ENCODE measurements around the gene L3MBTL4. TPM values are rescaled to one million over a fixed set of nuclear protein-coding genes. Genes with fewer than 3 reads are reported as not detected.

The L3MBTL4 gene
- total RNA-seq, 1 donor from 2014 or later = 0.34 TPM

GRCh38 chr18:6174983-6175745 is 239.5 kb downstream of the L3MBTL4 start:
- no peaks in the 10 kb centered on the region for H3K9me3 Mint-ChIP-seq
- H3K36me3 Mint-ChIP-seq = no peaks in the 10 kb centered on the region
- Histone ChIP-seq H3K27me3 (no peaks in the 10 kb centered on the region), H3K4me2 (no peak overlapping the region), H3K9me3 (ENCODE audit: low read depth) (no peaks in the 10 kb centered on the region), H3F3A (ENCODE audit: low read depth) (no peaks in the 10 kb centered on the region), H2AFZ (replicated peaks) (no peak overlapping the region), H3K79me2 (ENCODE audit: low read depth) (no peaks in the 10 kb centered on the region), H3K27ac (no peak overlapping the region), H3K36me3 (no peaks in the 10 kb centered on the region), H4K20me1 (ENCODE audit: low read depth) (no peaks in the 10 kb centered on the region), H3K4me1 (no peaks in the 10 kb centered on the region), H3K9ac (no peak overlapping the region), H3K4me3 (no peak overlapping the region)
- H3K27ac Mint-ChIP-seq = no peak overlapping the region
- no peak overlapping the region for H3K4me3 Mint-ChIP-seq
- TF ChIP-seq, protein P1, sequence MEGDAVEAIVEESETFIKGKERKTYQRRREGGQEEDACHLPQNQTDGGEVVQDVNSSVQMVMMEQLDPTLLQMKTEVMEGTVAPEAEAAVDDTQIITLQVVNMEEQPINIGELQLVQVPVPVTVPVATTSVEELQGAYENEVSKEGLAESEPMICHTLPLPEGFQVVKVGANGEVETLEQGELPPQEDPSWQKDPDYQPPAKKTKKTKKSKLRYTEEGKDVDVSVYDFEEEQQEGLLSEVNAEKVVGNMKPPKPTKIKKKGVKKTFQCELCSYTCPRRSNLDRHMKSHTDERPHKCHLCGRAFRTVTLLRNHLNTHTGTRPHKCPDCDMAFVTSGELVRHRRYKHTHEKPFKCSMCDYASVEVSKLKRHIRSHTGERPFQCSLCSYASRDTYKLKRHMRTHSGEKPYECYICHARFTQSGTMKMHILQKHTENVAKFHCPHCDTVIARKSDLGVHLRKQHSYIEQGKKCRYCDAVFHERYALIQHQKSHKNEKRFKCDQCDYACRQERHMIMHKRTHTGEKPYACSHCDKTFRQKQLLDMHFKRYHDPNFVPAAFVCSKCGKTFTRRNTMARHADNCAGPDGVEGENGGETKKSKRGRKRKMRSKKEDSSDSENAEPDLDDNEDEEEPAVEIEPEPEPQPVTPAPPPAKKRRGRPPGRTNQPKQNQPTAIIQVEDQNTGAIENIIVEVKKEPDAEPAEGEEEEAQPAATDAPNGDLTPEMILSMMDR (IDR thresholded peaks at IDR 0.05) = no peak
- no peak for TF ChIP-seq EZH2phosphoT487 (IDR thresholded peaks at IDR 0.05)
- DNase-seq (ENCODE audit: low spot score) = no peak
- H3K27me3 Mint-ChIP-seq (ENCODE audit: insufficient read depth, low read depth) = peaks cover 3% of the 10 kb centered on the region
- no peaks in the 10 kb centered on the region for H3K4me1 Mint-ChIP-seq

DNA sequence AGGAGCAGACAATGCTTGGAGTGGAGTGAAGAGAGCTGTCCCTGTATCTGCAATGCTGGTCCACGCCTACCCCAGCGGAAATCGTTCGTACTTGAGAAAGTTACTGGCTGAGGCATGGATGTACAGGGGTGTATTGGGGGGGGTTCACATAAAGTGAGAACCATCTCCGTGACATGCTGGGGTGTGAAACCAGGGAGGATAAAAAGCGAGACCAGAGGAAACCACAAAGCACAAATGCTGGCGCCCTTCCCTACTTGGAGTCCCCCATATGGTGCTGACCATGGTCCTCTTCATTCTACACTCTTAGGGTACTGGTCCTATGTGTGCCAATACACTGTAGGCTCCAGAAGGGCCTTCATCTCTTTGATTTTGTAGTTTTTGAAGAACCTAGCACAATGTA is 244.1 kb downstream of the L3MBTL4 start:
- no peak overlapping the region for H3K4me3 Mint-ChIP-seq
- peaks cover 3% of the 10 kb centered on the region for H3K27me3 Mint-ChIP-seq (ENCODE audit: insufficient read depth, low read depth)
- no peaks in the 10 kb centered on the region for H3F3A ChIP-seq (ENCODE audit: low read depth)

DNA sequence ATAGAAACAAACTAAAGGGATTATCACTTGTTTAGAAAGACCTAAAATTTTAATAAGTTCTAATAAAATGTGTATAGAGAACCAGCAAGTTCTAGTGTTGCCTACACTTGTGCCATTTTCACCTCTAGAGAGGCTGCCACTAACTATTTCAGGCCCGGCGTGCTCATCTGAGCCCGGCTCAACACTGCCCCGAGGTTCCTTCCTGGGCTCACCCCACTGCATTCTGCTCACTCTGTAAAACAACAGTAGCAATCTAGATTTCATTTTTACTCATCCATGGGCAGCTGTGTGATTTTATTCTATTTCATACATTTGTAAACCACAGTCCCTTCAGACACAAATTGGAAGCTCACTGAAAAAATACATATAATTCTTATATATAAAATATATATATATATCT is 253.2 kb downstream of the L3MBTL4 start:
- no peak for DNase-seq (ENCODE audit: low spot score)
- Histone ChIP-seq H4K20me1 (ENCODE audit: low read depth) (no peaks in the 10 kb centered on the region), H3F3A (ENCODE audit: low read depth) (no peaks in the 10 kb centered on the region), H3K9me3 (ENCODE audit: low read depth) (no peaks in the 10 kb centered on the region), H3K4me3 (no peak overlapping the region), H3K27ac (no peak overlapping the region), H3K79me2 (ENCODE audit: low read depth) (no peaks in the 10 kb centered on the region), H3K4me2 (no peak overlapping the region), H3K36me3 (no peaks in the 10 kb centered on the region), H3K27me3 (no peaks in the 10 kb centered on the region), H3K4me1 (no peaks in the 10 kb centered on the region), H3K9ac (no peak overlapping the region), H2AFZ (replicated peaks) (no peak overlapping the region)
- H3K36me3 Mint-ChIP-seq = no peaks in the 10 kb centered on the region
- H3K4me3 Mint-ChIP-seq = no peak overlapping the region
- H3K27me3 Mint-ChIP-seq (ENCODE audit: insufficient read depth, low read depth) = no peaks in the 10 kb centered on the region
- no peak for TF ChIP-seq EZH2 (IDR thresholded peaks at IDR 0.05)
- no peak for TF ChIP-seq EZH2phosphoT487 (IDR thresholded peaks at IDR 0.05)
- TF ChIP-seq, protein P1 (IDR thresholded peaks at IDR 0.05) = no peak
- no peaks in the 10 kb centered on the region for H3K4me1 Mint-ChIP-seq
- H3K9me3 Mint-ChIP-seq = peaks cover 21% of the 10 kb centered on the region
- H3K27ac Mint-ChIP-seq = no peak overlapping the region

More for the DNA sequence above, 244.1 kb downstream of the L3MBTL4 start:
- H3K27ac ChIP-seq = no peak overlapping the region
- no peaks in the 10 kb centered on the region for H3K4me1 ChIP-seq
- no peak overlapping the region for H2AFZ ChIP-seq (replicated peaks)
- Mint-ChIP-seq H3K9me3 (peaks cover 4% of the 10 kb centered on the region), H3K4me1 (no peaks in the 10 kb centered on the region), H3K27ac (no peak overlapping the region), H3K36me3 (no peaks in the 10 kb centered on the region)
- H3K4me3 ChIP-seq = no peak overlapping the region
- H3K79me2 ChIP-seq (ENCODE audit: low read depth) = no peaks in the 10 kb centered on the region
- no peaks in the 10 kb centered on the region for H4K20me1 ChIP-seq (ENCODE audit: low read depth)
- TF ChIP-seq, protein P1 (IDR thresholded peaks at IDR 0.05) = no peak
- TF ChIP-seq EZH2 (IDR thresholded peaks at IDR 0.05) = no peak
- no peak for TF ChIP-seq EZH2phosphoT487 (IDR thresholded peaks at IDR 0.05)
- no peak overlapping the region for H3K4me2 ChIP-seq
- H3K9ac ChIP-seq = no peak overlapping the region
- H3K36me3 ChIP-seq = no peaks in the 10 kb centered on the region
- no peaks in the 10 kb centered on the region for H3K9me3 ChIP-seq (ENCODE audit: low read depth)
- H3K27me3 ChIP-seq = no peaks in the 10 kb centered on the region
- DNase-seq (ENCODE audit: low spot score) = no peak

Data from neural progenitor cell (in vitro differentiated cells).